GM23248 (cell line): ENCODE data around the gene TNIP3.

ENCODE experiments used
- EZH2 ChIP-seq: fragments of 200-600 bp; sonication (generic); IDR thresholded peaks from 2 replicates; pipeline ENCODE4 v1.6.1; 2018; ENCODE audit warnings: antibody characterized with exemption, mild to moderate bottlenecking; ENCODE audit not compliant: insufficient read depth, poor library complexity, severe bottlenecking
- EZH2phosphoT487 ChIP-seq: fragments of 200-600 bp; sonication (generic); IDR thresholded peaks from 2 replicates; pipeline ENCODE4 v1.6.1; 2018; ENCODE audit warnings: antibody characterized with exemption, moderate library complexity, mild to moderate bottlenecking, low read depth; ENCODE audit not compliant: insufficient read depth

- TF ChIP-seq EZH2phosphoT487 (no peak), EZH2 (no peak)
Observed at GRCh38 chr4:121114756-121115155, 49.4 kb downstream of the TNIP3 start.
